COLO668 (cell line): Measurements from ENCODE around the gene MUC3A.

Experiments
- DNase-seq: peaks from one replicate; lab custom pipeline; 2025; ENCODE audit not compliant: unreplicated experiment; lab: John Stamatoyannopoulos, UW

MUC3A gene

GRCh38 chr7:100946766-100947365, 2.5 kb upstream of the MUC3A start:
- DNase-seq, result no peak

- no peak for DNase-seq
Observed at GRCh38 chr7:100947792-100948191, 1.5 kb upstream of the MUC3A start.

GRCh38 chr7:100949933-100950443, 654 bp downstream of the MUC3A start:
- DNase-seq, result no peak

DNA sequence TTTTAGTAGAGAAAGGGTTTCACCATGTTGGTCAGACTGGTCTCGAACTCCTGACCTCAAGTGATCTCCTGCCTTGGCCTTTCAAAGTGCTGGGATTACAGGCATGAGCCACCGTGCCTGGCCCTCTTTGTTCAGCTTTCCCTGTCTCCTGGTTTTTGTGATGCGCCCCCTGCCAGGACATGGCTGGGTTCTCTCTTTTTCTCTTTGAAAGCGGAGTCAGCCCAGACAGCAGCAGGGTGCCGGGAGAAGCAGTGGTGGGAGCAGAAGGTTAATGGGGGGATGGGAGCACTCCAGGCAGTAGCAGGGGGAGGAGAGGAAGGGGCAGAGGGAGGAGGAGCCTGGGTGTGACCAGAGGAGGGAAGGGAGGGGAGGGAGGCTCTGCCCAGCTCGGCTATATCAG, 1.8 kb downstream of the MUC3A start:
- DNase-seq, result no peak

GRCh38 chr7:100951888-100952560, 2.7 kb downstream of the MUC3A start:
- no peak for DNase-seq

- no peak for DNase-seq
Observed at GRCh38 chr7:100952641-100953040, 3.3 kb downstream of the MUC3A start.

- DNase-seq, result no peak
Observed at GRCh38 chr7:100957832-100958421, 8.6 kb downstream of the MUC3A start.

GRCh38 chr7:100959894-100960293, 10.6 kb downstream of the MUC3A start:
- no peak for DNase-seq

DNA sequence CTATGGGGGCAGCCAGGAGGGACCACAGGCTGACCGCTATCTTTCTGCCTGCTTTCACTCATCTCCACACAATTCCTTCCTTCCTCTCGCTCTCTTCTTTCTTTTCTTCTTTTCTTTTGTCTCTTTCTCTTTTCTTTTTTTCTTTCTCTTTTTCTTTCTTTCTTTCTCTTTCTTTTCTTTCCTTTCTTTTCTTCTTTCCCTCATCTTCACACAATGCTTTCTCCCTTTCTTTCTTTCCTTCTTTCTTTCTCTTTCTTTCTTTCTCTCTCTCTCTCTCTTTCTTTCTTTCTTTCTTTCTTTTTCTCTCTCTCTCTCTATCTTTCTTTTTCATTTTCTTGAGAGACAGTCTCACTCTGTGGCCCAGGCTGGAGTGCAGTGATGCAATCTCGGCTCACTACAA, 13.2 kb downstream of the MUC3A start:
- DNase-seq, result no peak

- DNase-seq, result no peak
Observed at GRCh38 chr7:100963386-100963785, 14.1 kb downstream of the MUC3A start.

DNA sequence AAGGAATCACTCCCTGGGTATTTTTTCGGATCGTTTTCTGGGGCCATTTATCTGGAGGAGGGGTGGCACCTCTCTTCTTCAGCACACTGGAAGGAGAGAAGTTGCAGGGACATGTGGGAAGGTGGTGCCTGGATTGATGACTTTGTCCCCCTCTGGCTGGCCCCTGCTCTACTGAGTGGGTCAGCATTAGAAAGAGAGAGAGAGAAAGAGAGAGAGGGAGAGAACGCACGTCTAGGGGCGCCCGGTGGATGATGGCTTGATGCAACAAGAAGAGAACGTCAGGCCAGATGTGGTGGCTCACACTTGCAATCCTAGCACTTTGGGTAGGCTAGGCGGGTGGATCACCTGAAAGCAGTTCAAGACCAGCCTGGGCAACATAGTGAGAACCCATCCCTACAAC, 14.5 kb downstream of the MUC3A start:
- DNase-seq, result no peak

- no peak for DNase-seq
Observed at GRCh38 chr7:100964630-100965029, 15.3 kb downstream of the MUC3A start.

GRCh38 chr7:100965045-100965722, 15.8 kb downstream of the MUC3A start:
- no peak for DNase-seq

DNA sequence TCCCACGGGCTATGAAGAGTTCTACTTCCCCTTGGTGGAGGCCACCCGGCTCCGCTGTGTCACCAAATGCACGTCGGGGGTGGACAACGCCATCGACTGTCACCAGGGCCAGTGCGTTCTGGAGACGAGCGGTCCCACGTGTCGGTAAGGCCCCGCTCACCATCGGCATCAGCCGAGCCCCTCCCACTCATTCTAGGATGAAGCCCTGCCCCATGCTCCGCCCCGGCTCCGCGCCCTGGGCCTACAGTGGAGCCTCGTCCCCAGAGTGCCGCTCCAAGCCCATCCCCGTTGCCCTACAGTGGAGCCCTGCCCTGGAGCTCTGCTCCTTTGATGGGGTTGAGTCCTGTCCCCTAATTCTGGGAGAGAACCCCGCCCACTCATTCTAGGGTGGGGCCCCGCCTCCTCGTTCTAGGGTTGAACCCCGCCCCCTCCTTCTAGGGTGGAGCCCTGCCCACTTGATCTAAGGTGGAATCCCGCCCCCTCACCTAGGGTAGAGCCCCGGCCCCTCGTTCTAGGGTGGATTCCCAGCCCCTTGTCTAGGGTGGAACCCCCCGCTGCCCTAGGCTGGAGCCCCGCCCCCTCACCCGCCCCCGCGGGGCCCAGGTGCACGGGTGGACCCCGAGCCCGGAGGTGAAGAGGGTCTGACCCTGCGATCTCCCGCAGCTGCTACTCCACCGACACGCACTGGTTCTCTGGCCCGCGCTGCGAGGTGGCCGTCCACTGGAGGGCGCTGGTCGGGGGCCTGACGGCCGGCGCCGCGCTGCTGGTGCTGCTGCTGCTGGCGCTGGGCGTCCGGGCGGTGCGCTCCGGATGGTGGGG, 16.6 kb downstream of the MUC3A start:
- no peak for DNase-seq

DNA sequence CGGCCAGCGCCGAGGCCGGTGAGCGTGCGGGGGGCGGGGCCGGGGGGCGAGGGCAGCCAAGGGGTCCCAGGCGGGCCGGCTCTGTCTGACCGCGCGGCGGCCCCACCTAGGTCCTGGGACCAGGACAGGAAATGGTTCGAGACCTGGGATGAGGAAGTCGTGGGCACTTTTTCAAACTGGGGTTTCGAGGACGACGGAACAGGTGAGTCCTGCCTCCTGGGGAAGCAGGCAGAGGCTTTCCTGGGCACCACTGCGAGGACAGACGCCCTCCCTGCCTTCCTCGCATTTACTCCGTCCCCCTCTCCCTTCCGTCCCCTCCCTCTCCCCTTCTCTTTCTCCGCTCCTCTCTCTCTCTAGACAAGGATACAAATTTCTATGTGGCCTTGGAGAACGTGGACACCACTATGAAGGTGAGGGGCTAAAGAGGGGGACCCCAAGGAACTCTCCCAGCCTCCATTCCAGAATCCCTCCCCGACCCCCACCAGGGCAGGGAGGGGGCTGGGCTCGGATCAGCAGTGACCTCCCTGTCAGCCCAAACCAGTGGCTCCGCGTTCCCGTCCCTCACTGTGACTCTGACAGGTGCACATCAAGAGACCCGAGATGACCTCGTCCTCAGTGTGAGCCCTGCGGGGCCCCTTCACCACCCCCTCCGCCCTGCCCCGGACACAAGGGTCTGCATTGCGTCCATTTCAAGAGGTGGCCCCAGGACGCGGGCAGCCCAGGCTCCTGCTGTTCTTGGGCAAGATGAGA, 17.4 kb downstream of the MUC3A start:
- no peak for DNase-seq

DNA sequence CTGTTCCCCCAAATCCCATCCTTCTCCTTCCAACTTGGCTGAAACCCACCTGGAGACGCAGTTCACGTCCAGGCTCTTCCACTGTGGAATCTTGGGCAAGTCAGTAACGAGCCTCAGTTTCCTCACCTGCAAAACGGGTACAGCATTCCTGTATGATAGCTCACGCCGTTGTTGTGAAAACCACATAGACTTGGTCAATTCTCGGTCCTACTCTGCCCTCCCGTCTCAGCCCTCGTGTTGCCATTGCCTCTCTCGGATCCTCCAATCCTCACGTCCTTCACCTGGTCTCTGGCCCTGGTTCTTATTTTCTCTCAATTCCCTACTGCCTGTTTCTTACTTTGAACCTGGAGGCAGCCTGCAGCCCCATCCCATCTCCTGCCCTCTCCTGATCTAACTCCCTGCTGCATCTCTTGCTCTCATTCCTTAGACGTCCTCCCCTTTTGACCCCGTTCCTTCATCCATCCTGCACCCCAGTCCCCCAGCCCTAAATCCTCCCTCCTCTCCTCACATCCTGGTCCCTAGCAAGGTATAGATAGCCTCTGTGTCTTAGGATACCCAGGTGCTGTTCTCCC, 18.0 kb downstream of the MUC3A start:
- no peak for DNase-seq

- DNase-seq, result no peak
Observed at GRCh38 chr7:100968031-100968430, 18.7 kb downstream of the MUC3A start.

GRCh38 chr7:100968650-100969049, 19.3 kb downstream of the MUC3A start:
- DNase-seq, result no peak

GRCh38 chr7:100969066-100969615, 19.8 kb downstream of the MUC3A start, which contains the start of gene MUC12:
MUC12 (plus strand) TSS chr7:100969565; CDS start chr7:100969623, 58 bp downstream.
- DNase-seq, result no peak
